EH (cell line): ENCODE data around the gene METTL8.
"Not testable (repeated sequence)": the region's sequence is repeated elsewhere in the genome, so short reads cannot be mapped to it uniquely, and the experiment has no call there.

ENCODE experiments used
- DNase-seq: peaks from one replicate; pipeline ENCODE4 v3.0.0-alpha.2; 2015; ENCODE audit warnings: low read depth

METTL8 gene

DNA sequence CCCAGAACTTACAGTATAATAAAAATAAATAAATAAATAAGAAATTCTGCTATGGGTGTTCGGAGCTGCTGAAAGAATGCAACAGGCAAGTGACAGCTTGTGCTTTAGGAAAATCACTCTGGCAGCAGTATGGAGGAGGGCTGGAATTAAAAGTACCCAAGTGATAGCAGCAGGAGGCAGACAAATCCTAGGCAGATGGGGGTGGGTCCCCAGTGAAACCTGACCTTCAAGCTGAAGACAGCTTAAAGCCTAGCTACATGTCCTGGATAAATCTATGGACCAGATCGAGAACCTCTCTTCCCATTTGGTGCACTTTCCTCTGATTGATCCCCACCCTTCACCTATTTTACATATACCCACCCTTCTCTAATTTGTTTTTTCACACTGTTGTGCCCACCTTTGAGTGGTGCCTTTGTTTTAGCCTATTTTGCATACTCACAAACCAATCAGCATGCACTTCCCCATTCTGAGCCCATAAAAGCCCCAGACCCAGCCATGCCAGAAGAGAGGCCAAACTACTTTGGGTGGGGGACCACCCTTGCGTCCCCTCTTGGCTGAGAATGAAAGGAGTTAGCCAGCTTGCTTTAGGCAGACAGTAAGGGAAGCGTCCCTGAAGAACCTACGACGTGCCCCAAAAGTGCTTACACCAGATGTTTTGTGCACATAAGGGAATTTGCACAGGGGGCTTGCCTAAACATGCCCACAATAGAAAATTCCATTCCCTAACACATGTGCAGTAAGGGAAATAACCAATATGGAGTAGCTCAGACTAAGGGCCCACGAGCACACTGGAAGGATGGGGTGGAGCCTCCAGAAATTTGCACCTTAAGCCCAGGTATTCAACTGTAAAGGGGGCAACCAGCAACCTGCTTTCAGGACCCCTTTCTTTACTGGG lies 3.0 kb downstream of the METTL8 start:
- DNase-seq, result no peak

DNA sequence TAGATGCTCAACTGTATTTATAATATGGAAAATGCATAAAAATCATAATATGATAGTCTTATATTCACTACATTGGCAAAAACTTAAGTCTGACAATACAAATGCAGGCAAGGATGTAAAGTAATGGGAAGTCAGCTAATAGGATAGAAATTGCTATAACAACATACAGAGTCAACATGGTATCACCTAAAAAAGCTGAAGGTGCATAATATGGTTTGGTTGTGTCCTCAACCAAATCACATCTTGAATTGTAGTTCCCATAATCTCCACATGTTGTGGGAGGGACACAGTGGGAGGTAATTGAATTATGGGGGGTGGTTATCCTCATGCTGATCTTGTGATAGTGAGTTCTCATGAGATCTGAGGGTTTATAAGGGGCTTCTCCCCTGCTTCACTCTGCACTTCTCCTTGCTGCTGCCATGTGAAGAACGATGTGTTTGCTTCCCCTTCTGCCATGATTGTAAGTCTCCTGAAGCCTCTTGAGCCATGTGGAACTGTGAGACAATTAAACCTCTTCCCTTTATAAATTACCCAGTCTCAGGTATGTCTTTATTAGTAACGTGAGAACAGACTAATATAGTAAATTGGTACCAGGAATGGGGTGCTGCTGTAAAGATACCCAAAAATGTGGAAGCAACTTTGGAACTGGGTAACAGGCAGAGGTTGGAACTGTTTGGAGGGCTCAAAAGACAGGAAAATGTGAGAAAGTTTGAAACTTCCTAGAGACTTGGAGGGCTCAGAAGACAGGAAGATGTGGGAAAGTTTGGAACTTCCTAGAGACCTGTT lies 10.9 kb downstream of the METTL8 start:
- not testable (repeated sequence) for DNase-seq

DNA sequence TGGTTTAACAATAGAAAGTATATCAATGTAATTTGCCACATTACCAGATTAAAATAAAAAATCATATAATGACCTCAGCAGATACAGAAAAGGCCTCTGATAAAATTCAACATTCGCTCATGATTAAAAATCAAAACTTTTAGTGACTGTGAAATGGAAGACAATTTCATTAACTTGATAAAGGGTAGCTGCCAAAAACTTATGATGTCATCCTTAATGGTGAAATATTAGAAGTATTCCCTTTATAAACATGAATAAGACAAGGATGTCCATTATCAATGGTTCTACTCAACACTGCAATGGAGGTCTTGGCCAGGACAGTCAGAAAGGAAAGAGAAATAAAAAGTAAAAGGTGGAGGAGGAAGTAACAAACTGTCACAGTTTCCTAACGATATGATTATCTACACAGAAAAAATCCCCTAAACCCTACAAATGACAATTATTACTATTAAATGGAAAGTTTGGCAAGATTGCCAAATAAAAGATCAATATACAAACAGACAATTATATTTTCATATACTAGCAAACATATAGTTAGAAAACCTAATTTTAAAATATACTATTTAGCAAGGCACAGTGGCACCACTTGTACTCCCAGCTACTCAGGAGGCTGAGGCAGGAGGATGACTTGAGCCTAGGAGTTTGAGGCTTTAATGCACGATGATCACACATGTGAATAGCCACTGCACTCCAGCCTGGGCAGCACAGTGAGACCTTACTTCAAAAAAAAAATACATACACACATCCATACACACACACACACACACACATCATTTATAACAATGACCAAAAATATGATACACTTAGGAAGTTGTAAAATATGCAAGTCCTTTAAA lies 12.8 kb downstream of the METTL8 start:
- no peak for DNase-seq

DNA sequence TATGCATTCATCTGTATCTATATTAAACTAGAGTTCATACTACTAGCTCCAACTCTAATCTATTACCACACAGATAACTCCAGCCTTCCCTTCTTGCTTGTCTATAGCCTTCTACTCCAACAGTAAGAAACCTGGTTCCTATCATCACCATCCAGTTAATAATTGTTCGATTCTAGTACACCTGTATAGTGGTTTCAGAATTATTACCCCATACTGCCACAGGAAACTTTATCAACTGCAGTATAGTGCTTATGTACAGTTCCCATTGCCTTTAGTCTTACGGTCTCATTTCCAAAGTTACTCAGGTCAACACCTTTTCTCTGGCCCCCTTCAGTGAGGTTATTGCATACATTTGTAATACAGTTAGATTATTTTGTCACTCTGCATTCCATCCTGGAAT lies 14.5 kb downstream of the METTL8 start:
- no peak for DNase-seq

DNA sequence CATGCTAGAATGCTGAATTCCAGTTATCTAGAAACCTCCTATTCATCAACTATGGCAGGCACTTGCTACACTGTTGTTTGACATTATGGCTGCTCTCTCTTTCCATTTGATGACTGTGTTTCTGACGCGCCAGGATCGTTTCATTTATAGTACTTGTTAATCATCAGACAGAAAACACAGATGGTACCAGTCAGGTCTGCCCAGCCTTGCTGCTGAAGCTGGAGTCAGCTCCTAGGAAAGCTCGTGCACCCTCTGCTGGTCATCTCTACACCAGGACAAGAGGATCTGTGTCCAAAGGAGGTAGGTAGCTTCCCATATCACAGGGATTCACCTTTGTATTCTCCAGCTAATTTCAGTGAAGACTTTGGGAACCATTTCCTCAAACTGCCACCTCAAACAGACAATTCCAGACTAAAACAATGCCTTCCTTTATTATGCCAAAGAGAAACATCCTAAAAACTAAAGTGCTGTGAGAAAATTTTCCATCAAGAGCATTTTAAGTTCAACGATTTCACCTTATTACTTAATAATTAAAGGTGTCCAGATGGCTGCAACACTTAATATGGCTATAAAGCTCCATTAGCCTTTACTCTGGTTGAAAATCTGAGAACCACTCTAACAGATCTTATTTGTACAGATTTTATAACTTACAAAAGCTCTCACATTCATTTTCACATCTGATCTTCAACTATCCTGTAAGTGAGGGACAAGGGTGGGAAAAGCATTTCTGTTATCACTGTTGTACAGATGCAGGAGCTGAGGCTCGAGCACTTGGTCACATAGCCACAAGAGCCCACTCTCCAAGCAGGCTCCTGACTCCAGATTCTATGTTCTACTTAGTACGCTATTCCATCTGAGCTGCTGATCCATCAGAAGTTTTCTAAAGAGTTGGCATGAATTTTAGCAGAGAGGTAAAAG lies 17.5 kb downstream of the METTL8 start:
- peak; percentile 96 for DNase-seq

DNA sequence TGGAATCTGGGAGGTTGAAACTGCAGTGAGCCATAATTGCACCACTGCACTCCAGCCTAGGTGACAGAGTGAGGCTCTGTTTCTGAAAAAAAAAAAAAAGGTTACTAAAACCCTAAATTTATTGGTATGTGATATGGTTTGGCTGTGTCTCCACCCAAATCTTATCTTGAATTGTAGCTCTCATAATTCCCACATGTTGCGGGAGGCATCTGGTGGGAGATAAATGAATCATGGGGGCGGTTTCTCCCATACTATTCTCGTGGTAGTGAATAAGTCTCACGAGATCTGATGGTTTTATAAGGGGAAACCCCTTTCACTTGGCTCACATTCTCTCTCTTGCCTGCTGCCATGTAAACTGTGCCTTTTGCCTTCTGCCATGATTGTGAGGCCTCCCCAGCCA lies 19.1 kb downstream of the METTL8 start:
- DNase-seq, result not testable (repeated sequence)

DNA sequence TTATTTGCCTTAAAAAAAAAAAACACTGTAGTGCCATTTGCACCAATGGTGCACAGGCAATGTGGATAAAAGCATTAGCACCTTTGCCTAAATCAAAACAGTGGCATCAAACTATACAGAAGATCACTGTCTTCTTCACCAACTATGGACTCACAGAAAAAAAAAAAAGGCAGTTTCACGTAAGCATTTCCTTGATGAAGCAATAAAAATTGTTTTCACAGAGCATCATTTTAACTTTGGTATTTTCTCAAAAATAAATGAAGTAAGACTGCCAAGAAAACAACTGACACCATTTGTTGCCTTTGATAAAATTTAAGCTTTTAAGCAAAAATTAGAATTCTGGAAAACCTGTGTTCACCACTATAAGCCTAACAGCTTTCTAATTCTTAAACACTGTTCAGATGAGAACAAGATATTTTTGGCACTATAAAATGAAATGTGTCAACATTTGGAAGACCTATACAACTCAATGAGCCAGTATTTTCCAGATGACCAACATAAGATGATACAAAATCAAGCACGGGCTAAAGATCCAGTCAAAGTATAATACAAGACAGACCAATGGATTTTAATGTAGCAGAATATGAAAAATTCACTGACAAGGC lies 21.1 kb downstream of the METTL8 start:
- DNase-seq, result peak; percentile 28

DNA sequence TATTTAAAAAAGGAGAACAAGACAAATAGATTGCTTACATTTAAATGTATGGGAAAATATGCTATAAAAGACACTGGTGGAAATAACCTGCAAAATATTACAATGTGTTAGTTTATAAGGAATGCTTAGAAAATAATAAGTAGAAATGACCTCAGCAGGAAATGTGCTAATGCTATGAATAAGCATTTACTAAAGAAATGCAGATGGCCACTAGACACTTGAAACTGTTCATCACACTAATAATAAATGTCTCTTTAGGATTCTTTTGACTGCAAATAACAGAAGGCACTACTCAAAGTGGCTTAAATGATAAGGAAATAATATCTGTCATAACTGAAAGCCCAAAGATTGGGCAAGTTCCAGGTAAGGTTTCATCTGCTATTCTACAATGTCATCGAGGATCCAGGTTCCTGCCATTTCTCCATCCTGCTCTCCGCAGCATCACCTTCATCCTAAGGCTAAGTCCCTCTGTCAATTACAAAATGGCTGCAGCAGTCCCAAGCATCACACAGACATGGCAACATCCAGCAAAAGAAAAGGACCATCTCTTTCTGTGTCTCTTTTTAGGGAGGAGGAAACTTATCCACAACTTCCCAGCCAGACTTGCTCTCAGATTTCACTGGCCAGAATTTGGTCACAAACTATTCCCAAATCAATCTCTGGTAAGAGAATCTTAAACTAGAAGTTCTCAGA lies 21.9 kb downstream of the METTL8 start:
- DNase-seq, result peak; percentile 65

DNA sequence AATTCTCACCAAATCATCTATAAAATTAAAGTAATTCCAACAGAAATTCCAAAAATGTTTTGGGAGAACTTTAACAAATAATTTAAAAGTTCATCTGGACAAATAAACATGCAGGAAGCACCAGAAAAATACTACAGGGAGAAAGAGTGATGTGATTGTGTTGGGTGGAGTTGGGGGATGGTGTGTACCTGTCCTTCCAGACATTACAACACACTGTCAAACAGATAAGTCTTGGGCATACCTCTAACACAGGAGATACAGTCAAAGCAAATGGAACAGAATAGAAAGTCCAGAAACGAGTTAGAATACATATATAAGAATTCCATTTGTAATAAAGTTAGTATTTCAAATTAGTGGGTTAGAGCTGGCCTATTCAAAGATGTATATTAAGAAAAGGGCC lies 22.6 kb downstream of the METTL8 start:
- no peak for DNase-seq

DNA sequence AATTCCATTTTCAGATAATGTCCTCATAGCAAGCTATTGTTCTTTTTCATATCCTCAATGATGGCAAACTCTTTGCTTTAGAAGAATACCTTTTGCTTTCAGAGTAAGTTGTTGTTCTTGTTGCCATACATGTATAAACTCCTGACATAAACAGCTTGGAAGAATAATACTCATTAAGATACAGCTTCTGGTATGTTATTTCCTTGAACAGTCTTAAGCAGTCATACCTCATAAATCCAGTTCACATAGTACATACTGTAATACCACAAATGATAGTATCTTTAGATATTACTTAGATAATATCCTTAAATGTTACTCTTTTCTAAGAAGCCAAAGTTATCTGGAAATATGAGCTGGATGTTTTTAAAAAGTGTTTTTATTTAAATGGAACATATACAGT lies 23.2 kb downstream of the METTL8 start:
- peak; percentile 52 for DNase-seq

DNA sequence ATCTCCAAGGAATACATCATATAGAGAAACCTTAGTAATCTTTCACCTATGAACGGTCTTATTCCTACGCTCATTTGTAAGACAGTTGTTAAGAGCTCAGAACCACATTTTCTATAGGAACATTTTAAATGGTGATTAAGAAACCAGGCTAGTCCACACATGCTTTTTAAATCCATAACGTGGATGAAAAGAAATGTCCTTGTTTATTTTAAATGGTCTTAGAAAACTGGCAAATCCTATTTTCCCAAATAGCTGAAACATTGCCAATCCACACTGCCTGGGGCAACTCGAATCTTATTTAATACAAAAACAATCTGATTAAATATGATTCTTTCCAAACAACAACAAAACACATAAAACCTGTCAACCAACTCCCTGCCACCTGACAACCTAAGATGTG lies 23.7 kb downstream of the METTL8 start:
- peak; percentile 64 for DNase-seq

DNA sequence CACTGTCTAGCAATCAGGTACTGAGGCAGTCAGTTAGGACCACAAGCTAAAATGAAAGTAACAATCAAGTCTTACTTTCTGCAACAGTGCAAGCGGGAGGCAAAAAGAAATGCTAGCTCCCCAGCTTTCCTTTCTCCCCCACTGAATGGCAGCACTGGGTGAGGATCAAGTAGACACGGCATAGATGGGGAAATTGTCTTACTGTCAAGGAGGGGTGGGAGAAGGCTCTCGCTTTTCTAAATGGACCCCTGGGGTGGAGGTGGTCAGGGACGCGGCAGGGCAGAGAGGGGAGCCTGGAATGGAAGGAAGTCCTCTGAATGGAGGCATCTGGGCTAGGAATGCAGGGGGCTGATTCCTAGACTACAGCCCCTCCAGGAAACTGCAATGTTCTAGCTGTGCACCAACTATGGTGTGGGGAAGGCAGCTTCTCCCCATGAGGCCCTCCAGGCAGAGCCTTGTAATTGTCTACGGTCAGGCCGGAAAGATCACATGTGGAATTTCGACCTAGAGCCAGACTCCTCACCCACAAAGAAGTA lies 24.3 kb downstream of the METTL8 start:
- DNase-seq, result peak; percentile 40

DNA sequence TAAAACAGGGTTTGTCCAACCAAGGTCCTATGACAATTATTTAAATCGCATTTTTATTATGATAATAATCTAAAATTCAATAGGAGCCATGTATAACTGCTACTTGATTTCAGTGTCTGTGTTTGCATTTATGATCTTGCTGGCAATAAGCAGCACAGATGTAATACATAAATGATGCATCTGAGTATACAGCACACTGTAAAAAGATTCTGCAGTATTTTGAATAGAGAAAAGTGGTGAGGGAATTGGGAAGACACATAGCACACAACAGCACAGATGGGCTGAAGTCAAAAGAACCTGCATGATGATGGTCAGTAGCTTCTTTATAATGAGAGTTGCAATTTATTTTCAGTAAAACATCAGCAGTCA lies 26.1 kb downstream of the METTL8 start:
- DNase-seq, result no peak

DNA sequence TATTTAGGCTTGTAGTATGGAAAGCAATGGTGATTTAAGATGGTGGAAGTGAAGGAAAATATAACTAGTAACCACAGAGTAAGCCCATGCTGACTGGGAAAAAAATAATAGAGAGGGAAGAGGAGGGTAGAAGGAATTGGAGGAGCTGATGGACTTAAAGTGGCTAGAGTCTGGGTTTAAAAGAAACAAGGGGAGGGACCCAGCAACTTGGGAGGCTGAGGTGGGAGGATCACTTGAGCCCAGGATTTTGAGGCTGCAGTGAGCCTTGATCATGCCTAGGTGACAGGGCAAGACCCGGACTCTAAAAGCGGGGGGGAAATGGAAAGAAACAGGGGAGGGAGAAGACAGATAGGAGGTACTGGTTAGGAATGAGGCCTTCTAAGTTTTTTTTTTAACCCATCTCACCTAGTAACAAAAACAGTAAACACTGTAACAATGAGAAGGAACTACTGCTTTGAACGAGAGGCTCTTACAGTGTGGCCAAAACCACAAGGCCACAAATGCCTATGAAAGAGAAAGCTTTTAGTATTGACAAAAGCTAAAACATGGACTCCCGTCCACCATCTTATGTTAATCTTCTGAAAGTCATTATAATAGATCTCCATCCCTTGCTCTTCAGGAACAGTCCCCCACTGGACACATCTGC lies 26.6 kb downstream of the METTL8 start:
- no peak for DNase-seq

DNA sequence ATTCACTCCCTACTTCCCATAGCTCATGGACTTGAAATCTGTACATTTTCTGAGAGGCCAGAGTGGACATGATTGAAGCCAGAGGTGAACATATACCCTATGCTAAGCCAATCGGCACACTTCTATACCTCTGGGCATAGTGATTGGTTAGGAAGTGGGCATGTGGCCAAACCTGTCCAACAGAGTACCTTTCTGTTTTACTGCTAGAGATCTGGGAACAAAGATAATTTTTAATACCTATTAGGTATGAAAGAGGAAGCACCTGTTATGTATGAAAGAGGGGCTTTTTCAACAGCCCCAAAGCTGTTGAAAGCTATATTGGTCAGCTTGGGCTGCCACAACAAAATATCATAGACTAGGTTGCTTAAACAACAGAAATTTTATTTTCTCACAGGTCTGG lies 27.7 kb downstream of the METTL8 start:
- DNase-seq, result no peak

DNA sequence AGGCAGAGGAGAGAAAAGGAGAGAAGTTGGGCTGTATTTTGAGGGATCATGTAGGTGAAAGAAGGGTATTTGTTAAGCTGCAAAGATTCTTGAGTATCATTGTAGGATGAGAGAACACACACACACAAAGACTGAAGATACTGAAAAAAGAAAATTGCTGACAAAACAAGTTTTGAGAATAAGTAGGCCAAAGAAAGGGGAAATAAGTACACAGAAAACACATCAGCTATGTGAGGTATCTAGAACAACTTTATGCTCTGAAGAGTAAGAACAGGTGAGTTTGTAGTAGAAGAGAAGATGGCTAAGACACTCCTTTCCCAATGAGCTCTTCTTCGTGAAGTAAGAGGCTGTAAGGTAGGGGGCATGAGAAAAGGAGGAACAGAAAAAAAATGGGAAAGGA lies 28.2 kb downstream of the METTL8 start:
- no peak for DNase-seq

DNA sequence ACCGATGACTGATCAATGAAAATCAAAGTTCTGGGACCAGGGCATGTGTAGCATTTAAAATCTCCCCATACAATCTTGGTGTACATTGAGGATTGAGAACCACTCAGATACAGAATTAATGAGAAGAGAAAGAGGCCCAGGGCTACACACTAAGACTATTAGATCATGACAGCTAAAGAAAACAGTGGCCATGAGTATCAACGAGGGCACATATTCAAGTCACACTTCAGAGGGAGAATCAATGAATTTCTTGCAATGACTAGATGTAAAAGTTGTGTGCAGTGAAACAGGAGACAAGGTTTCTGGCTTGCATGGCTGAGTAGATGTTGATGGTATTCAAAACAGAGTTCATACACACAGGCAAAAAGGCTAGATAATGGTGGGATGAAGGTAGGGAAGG lies 29.1 kb downstream of the METTL8 start:
- DNase-seq, result no peak

DNA sequence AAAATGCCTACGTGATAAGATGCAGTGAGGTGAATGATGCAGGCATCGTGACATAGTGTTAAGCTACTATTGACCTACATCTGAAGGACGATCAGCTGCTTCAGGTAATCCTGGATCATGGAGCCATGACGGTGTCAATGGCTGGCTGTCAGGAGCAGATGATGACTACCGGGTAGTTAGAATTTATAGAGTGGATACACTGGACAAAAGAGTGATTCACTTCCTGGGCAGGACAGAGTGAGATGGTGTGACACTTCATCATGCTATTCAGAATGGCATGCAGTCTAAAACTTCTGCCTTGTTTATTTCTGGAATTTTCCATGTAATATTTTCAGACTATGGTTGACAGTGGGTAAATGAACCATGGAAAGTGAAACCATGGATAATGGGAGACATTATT lies 29.5 kb downstream of the METTL8 start:
- peak; percentile 92 for DNase-seq

DNA sequence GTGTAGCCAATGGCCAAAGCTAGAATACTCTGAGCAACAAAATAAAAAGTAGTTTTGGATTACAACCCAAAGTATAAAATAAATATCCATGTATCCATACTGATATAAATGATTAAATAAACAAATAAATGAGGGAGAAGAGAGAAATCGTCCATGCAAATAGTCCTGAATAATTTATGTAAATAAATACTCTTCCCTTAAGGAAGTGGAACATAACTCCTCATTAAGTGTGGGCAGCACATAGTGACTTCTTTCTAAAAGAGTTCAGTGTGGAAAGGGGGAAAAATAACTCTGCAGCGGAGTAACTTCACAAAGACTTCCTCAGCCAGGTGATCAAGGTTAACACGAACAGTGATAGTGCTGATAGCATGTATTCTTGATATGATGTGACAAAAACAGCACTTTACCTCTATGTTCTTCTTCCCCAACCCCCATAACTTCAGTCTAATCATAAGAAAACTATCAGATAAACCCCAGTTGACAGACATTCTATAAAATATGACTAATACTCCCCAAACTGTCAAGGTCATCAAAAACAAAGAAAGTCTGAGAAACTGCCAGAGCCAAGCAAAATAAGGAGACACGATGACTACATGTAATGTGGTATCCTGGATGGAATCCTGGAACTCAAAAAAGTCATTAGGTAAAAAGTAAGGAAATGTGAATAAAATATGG lies 30.7 kb downstream of the METTL8 start:
- peak; percentile 74 for DNase-seq
